K562 (cell line): Measurements from ENCODE around the gene PRDM2. TPM values are rescaled to one million over a fixed set of nuclear protein-coding genes. Genes with fewer than 3 reads are reported as not detected.

Source experiments
- ATAC-seq: fragments of 200-7000 bp; cut with Tn5 transposase; 3 replicates; pipeline ENCODE4 v1.9.1; 2020; ENCODE audit warnings: moderate library complexity
- BruUV-seq: library from RNA; stranded (reverse); fragments of 400-500 nt; replicated peaks from 2 replicates; lab custom pipeline; 2021; lab: Mats Ljungman, UMichigan
- CTCF ChIA-PET: fragments of 300-600 bp; formaldehyde crosslinking; extraction: SDS; loops from one replicate; lab custom pipeline; 2021; ENCODE audit warnings: low intra/inter-chr PET ratio; lab: Yijun Ruan, JAX
- POLR2A ChIA-PET: fragments of 300-600, 350-650 bp; sonication (Branson Sonifier 250); formaldehyde crosslinking; extraction: SDS; loops from one replicate; lab custom pipeline; 2021; ENCODE audit warnings: antibody characterized with exemption, inconsistent platforms; lab: Yijun Ruan, JAX
- DNase-seq, 4 experiments: peaks; one replicate each; pipeline versions ENCODE4 v3.0.0 to v3.0.0-alpha.2; 2011 to 2018; ENCODE audit warnings: low spot score in 3 of 4, mixed read lengths in 3 of 4; ENCODE audit errors: extremely low read depth in 1 of 4
- FAIRE-seq: peaks from 2 replicates; lab custom pipeline; 2011; peaks lifted over from hg19 to GRCh38; lab: Jason Lieb, UNC
- H2AFZ ChIP-seq: 2 replicates; pipeline ENCODE4 v1.6.0; 2011; ENCODE audit warnings: low read depth, low read length, control low read depth, inconsistent platforms
- H3K27ac ChIP-seq: fragments of 200-600 bp; 3 replicates; pipeline ENCODE4 v1.8.0; 2011; ENCODE audit warnings: low read depth, mild to moderate bottlenecking, control low read depth, inconsistent platforms, low read length, moderate library complexity, mixed read lengths; ENCODE audit errors: extremely low read depth
- H3K27me3 ChIP-seq, 2 experiments: fragments of 300-600 bp in 1 of 2; 2 replicates in 1 of 2; 3 replicates in 1 of 2; pipeline versions ENCODE4 v1.6.0 to v1.8.0; 2011; ENCODE audit warnings: inconsistent platforms in 2 of 2, low read length in 2 of 2, mild to moderate bottlenecking in 1 of 2, mixed read lengths in 1 of 2, moderate library complexity in 1 of 2; ENCODE audit not compliant: control insufficient read depth in 2 of 2, insufficient read depth in 2 of 2
- H3K36me3 ChIP-seq: fragments of 300-600 bp; 3 replicates; pipeline ENCODE4 v1.8.0; 2011; ENCODE audit warnings: mild to moderate bottlenecking, low read length, inconsistent platforms; ENCODE audit not compliant: control insufficient read depth, insufficient read depth
- H3K4me1 ChIP-seq, 2 experiments: fragments of 200-600 bp in 1 of 2; replicated peaks in 1 of 2; 2 replicates in 1 of 2; 3 replicates in 1 of 2; pipeline versions ENCODE4 v1.5.1 to v1.8.0; 2011; ENCODE audit warnings: inconsistent platforms in 2 of 2, low read length in 2 of 2, mild to moderate bottlenecking in 1 of 2, mixed read lengths in 1 of 2, moderate library complexity in 1 of 2; ENCODE audit not compliant: control insufficient read depth in 2 of 2, insufficient read depth in 2 of 2
- H3K4me2 ChIP-seq: 2 replicates; pipeline ENCODE4 v1.6.1; 2011; ENCODE audit warnings: low read length, control low read depth, inconsistent platforms, mixed read lengths; ENCODE audit not compliant: insufficient read depth
- H3K4me3 ChIP-seq: fragments of 200-600 bp; sonication (generic), shearing (Covaris generic); 2 replicates; pipeline ENCODE4 v1.5.1; 2016; ENCODE audit warnings: control low read depth, inconsistent platforms
- H3K79me2 ChIP-seq: fragments of 200-600 bp; 3 replicates; pipeline ENCODE4 v1.8.0; 2011; ENCODE audit warnings: low read length, inconsistent platforms; ENCODE audit not compliant: control insufficient read depth, insufficient read depth
- H3K9ac ChIP-seq, 2 experiments: 2 replicates each; pipeline versions ENCODE4 v1.6.0 to v1.6.1; 2011; ENCODE audit warnings: low read depth in 2 of 2, low read length in 2 of 2, control low read depth in 1 of 2, inconsistent platforms in 1 of 2, mild to moderate bottlenecking in 1 of 2, mixed read lengths in 1 of 2; ENCODE audit not compliant: insufficient read depth in 1 of 2
- H3K9me1 ChIP-seq: one replicate; pipeline ENCODE4 v1.6.0; 2011; ENCODE audit warnings: inconsistent platforms, mild to moderate bottlenecking, low read length, moderate library complexity; ENCODE audit not compliant: control insufficient read depth, insufficient read depth
- H3K9me3 ChIP-seq: replicated peaks from 2 replicates; pipeline ENCODE4 v1.5.1; 2011; ENCODE audit warnings: low read depth, low read length, inconsistent platforms; ENCODE audit not compliant: control insufficient read depth, insufficient read depth
- H4K20me1 ChIP-seq: replicated peaks from 2 replicates; pipeline ENCODE4 v1.6.1; 2011; ENCODE audit warnings: low read length, inconsistent platforms, mixed read lengths; ENCODE audit not compliant: control insufficient read depth, insufficient read depth
- ADNP ChIP-seq: fragments of 200-800 bp; sonication (Bioruptor generic); IDR thresholded peaks from 2 replicates; pipeline ENCODE4 v1.6.1; 2016; ENCODE audit warnings: missing genetic modification characterization, missing compliant biosample characterization
- BRD9 ChIP-seq: fragments of 450-650 bp; IDR thresholded peaks from 2 replicates; pipeline ENCODE4 v1.6.1; 2018; ENCODE audit warnings: low read depth; ENCODE audit not compliant: partially characterized antibody
- CC2D1A ChIP-seq: fragments of 450-650 bp; IDR thresholded peaks from 2 replicates; pipeline ENCODE4 v1.6.1; 2017; ENCODE audit warnings: mild to moderate bottlenecking
- CHCHD3 ChIP-seq: fragments of 250-450 bp; sonication (Bioruptor Pico); IDR thresholded peaks from 2 replicates; pipeline ENCODE4 v2.1.2; 2022; ENCODE audit warnings: mild to moderate bottlenecking
- EHMT2 ChIP-seq: fragments of 450-650 bp; IDR thresholded peaks from 2 replicates; pipeline ENCODE4 v1.6.1; 2018; ENCODE audit warnings: antibody characterized with exemption
- NEUROD1 ChIP-seq: fragments of 150-350 bp; IDR thresholded peaks from 2 replicates; pipeline ENCODE4 v1.6.1; 2014; ENCODE audit warnings: borderline replicate concordance, low read length, low read depth; ENCODE audit not compliant: partially characterized antibody
- NUFIP1 ChIP-seq: fragments of 450-650 bp; IDR thresholded peaks from 2 replicates; pipeline ENCODE4 v1.6.1; 2018; ENCODE audit not compliant: partially characterized antibody
- RBFOX2 ChIP-seq: fragments of 200-400 bp; formaldehyde crosslinking; IDR thresholded peaks from 2 replicates; pipeline ENCODE4 v1.6.1; 2017; ENCODE audit warnings: low read depth, mild to moderate bottlenecking, low read length, moderate library complexity
- SAFB ChIP-seq: fragments of 200-400 bp; formaldehyde crosslinking; IDR thresholded peaks from 2 replicates; pipeline ENCODE4 v1.6.1; 2017; ENCODE audit warnings: low read depth, low read length, borderline replicate concordance
- SRSF9 ChIP-seq: fragments of 200-400 bp; formaldehyde crosslinking; IDR thresholded peaks from 2 replicates; pipeline ENCODE4 v1.6.1; 2017; ENCODE audit warnings: low read depth, low read length, borderline replicate concordance
- ZKSCAN3 ChIP-seq: fragments of 250-450 bp; sonication (Bioruptor Pico); IDR thresholded peaks from 2 replicates; pipeline ENCODE4 v1.4.0; 2020
- WGBS: fragments of 100-300 bp; shearing (Covaris generic); methylation state at CpG from one replicate; pipeline ENCODE4 v1.1.6; 2016; ENCODE audit warnings: low coverage, mixed read lengths; ENCODE audit not compliant: insufficient coverage; ENCODE audit errors: missing lambda C conversion rate; 5-methylcytosine and 5-hydroxymethylcytosine counted together
- in situ Hi-C: fragments of 300-500 bp; cut with MboI; formaldehyde crosslinking; loops from 4 replicates; pipeline ENCODE4 v1.15.0; 2018; ENCODE audit warnings: inconsistent platforms, mixed read lengths
- intact Hi-C: fragments of 100-400 bp; cut with micrococcal nuclease; formaldehyde crosslinking; loops from 2 replicates; pipeline ENCODE4 v1.14.2; 2022
- polyA plus RNA-seq, 8 experiments: library from polyadenylated mRNA; depleted of rRNA in 4 of 8; stranded (reverse) in 5 of 8; unstranded in 3 of 8; fragments of >200 nt; fragmentation: Nextera tagmentation in 2 of 8; fragmentation: Illumina TruSeq in 1 of 8; extraction: Ambion mirVana in 2 of 8; extraction: Trizol in 1 of 8; gene quantifications; 2 replicates each; pipeline versions ENCODE4 v1.2.1 to v1.2.3, GENCODE V29; 2011 to 2014; ENCODE audit warnings: inconsistent platforms in 1 of 8, missing spikeins in 1 of 8
- total RNA-seq, 7 experiments: library from RNA; depleted of rRNA in 6 of 7; stranded (reverse); fragments of >200 nt in 6 of 7; fragmentation: Illumina TruSeq in 2 of 7; extraction: Trizol in 2 of 7; gene quantifications; 2 replicates each; pipeline versions ENCODE4 v1.2.1 to v1.2.3, GENCODE V29; 2011 to 2021; ENCODE audit warnings: low replicate concordance in 1 of 7
- TF ChIP-seq, protein P1 (sequence below), 2 experiments: fragments of 150-350 bp in 1 of 2; IDR thresholded peaks; 2 replicates each; pipeline ENCODE4 v1.6.1; 2012 to 2016; ENCODE audit warnings: low read depth in 2 of 2, low read length in 2 of 2, mild to moderate bottlenecking in 1 of 2, moderate library complexity in 1 of 2

The PRDM2 gene
- total and polyA plus RNA-seq, 9 of the 15 experiments (the other 6 are each of a cell fraction or from before 2014, with no cell fraction given) = 5.4 to 27.6 (median 12.5) TPM

DNA sequence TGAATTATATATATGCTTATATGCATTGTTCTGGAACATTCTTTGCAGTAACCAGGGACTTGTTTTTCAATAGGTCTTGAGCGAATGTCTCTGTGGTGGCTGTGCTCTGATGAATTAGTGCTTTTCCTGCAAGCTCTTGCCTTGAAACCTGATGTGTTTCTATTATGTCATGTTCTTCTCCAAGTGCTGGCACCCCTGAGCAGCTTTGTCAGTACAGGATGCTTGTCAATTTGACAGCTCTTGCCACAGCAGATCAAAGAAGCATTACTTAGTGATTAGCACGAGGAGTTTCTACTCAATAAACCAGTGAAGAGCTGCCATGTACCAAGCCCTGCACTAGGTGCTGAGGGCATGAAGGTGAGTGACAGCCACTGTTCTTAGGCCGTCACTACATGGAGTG, 171.9 kb downstream of the PRDM2 start (continued):
- TF ChIP-seq, protein P1, sequence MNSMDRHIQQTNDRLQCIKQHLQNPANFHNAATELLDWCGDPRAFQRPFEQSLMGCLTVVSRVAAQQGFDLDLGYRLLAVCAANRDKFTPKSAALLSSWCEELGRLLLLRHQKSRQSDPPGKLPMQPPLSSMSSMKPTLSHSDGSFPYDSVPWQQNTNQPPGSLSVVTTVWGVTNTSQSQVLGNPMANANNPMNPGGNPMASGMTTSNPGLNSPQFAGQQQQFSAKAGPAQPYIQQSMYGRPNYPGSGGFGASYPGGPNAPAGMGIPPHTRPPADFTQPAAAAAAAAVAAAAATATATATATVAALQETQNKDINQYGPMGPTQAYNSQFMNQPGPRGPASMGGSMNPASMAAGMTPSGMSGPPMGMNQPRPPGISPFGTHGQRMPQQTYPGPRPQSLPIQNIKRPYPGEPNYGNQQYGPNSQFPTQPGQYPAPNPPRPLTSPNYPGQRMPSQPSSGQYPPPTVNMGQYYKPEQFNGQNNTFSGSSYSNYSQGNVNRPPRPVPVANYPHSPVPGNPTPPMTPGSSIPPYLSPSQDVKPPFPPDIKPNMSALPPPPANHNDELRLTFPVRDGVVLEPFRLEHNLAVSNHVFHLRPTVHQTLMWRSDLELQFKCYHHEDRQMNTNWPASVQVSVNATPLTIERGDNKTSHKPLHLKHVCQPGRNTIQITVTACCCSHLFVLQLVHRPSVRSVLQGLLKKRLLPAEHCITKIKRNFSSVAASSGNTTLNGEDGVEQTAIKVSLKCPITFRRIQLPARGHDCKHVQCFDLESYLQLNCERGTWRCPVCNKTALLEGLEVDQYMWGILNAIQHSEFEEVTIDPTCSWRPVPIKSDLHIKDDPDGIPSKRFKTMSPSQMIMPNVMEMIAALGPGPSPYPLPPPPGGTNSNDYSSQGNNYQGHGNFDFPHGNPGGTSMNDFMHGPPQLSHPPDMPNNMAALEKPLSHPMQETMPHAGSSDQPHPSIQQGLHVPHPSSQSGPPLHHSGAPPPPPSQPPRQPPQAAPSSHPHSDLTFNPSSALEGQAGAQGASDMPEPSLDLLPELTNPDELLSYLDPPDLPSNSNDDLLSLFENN (IDR thresholded peaks at IDR 0.05; ENCODE audit: low read depth in 2 of 2, low read length in 2 of 2) = no peak
- TF ChIP-seq ZKSCAN3 (CRISPR knock-in tag) (no peak), CHCHD3 (no peak), SAFB (no peak), NEUROD1 (no peak)

- BruUV-seq = no TSS peak
- in situ Hi-C loops (no loop called here), intact Hi-C loops (no loop called here)
- ATAC-seq (no peak), DNase-seq (no peak), FAIRE-seq (no peak)
- Histone ChIP-seq H3K4me1 (peaks cover 4 to 8% of the 10 kb centered on the region in 2 experiments; a peak in 3 of 5 replicates), H3K27me3 (peaks cover 11 to 29% of the 10 kb centered on the region in 2 experiments), H3K4me2 (no peak overlapping the region), H2AFZ (no peak overlapping the region), H3K9me3 (no peaks in the 10 kb centered on the region), H3K9me1 (no peaks in the 10 kb centered on the region), H3K36me3 (no peaks in the 10 kb centered on the region), H3K79me2 (no peaks in the 10 kb centered on the region), H3K4me3 (no peak overlapping the region), H3K9ac (no peak overlapping the region), H3K27ac (no peak overlapping the region), H4K20me1 (peaks cover 5% of the 10 kb centered on the region; the same call in 1 of the 2 replicates)
- ChIA-PET POLR2A (interaction anchor here (0.6 kb wide), 1 partner anchor 40 kb away, joined by 3 read pairs; no protein-coding TSS in a partner anchor), CTCF (no interaction called here)
- WGBS = 2% methylated on average over 6 of the region's 6 CpGs
- TF ChIP-seq EHMT2 = no peak
- TF ChIP-seq RBFOX2 = no peak
- no peak for TF ChIP-seq SRSF9
- no peak for TF ChIP-seq NUFIP1
- no peak for TF ChIP-seq BRD9
- no peak for TF ChIP-seq CC2D1A
- TF ChIP-seq ADNP (tag) = no peak
Measured at GRCh38 chr1:13873032-13873431, 173.0 kb downstream of the PRDM2 start.
